ENCODE measurements around the gene HLA-F.

The HLA-F gene

DNA sequence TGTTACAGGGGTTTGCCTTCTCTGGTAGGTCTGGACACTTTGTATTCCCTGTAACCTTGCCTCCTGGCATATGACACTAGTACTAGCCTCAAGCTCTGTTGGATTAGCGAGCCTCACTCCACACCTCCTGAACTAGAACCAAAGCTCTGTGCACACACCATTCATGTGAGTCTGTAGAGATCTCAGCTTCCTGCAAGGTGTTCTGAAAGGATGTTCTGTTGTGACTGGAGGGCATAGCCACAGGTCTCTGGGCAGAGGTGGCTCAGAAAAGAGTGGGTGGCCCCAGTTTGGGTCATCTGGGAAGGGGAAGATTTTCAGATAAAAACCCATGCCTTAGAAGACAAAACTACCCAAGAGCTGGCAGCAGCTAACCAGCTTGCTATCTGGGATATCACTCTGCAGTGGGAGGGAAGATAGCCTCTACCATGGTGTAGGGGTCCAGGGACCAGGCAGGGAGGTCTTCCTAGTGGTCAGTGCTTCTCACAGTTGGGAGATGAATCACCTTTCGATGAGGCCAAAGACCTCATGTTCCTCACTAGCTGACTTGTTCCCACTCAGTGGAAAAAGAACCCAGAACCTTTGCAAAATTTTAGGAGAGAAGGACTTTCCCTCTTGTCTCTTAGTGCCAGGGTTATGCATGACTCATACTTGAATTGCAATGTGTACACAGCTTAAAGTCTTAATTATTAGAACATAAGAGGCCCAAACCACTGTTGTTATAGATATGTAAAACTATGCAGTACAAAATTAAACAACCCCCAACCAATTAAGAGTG is 41.4 kb downstream of the HLA-F start:
- DNase-seq = no peak

GRCh38 chr6:29769336-29769735 is 46.1 kb downstream of the HLA-F start:
- no peak for DNase-seq

DNA sequence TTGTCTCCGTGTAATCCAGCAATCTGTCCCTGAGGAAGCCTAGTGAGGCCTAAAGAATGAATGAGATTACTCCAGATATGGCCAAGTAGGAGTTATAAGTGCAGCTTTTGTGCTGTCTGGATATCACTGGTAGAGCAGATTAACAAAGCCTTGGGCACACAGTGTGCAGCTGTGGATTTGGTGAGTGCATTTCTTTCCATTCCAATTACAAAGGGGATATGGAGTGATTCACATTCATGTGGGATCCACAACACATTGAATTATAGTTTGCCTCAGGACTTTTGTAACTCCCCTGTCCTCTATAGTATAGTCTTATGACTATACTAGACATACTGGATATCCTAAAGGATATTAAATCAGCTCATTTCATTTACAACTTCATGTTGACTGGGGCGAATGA is 47.1 kb downstream of the HLA-F start:
- DNase-seq = no peak

GRCh38 chr6:29776684-29777083 is 53.5 kb downstream of the HLA-F start:
- DNase-seq = no peak

All from activated CD4-positive, alpha-beta T cell treated with anti-CD3 and anti-CD28 coated beads, Interleukin-2, amount 50 U/mL, for 1 hour (primary cell).